Esophagus muscularis mucosa (tissue), 4 donors: ENCODE data around the gene NCOA6. TPM values are rescaled to one million over a fixed set of nuclear protein-coding genes. Genes with fewer than 3 reads are reported as not detected.

Source experiments
- DNase-seq: peaks from one replicate; pipeline ENCODE4 v3.0.0-alpha.2; 2017; ENCODE audit errors: extremely low spot score
- H3K27ac ChIP-seq, 4 donors: fragments of 200-600 bp; sonication (generic); replicated peaks in 1 of 4; 1 replicate in 3 of 4; 2 replicates in 1 of 4; pipeline ENCODE4 v1.5.1; 2016 to 2019; ENCODE audit warnings: mild to moderate bottlenecking in 1 of 4
- H3K27me3 ChIP-seq, 4 donors: fragments of 200-600 bp; sonication (generic); one replicate each; pipeline versions ENCODE4 v1.5.1 to v1.6.0; 2016 to 2019
- H3K36me3 ChIP-seq, 4 donors: fragments of 200-600 bp; sonication (generic); one replicate each; pipeline ENCODE4 v1.5.1; 2016 to 2019
- H3K4me1 ChIP-seq, 4 donors: fragments of 200-600 bp; sonication (generic); one replicate each; pipeline ENCODE4 v1.5.1; 2016 to 2019
- H3K4me3 ChIP-seq, 4 donors: fragments of 200-600 bp; sonication (generic); 1 replicate in 2 of 4; 2 replicates in 2 of 4; pipeline ENCODE4 v1.5.1; 2016 to 2019; ENCODE audit warnings: mild to moderate bottlenecking in 4 of 4, moderate library complexity in 1 of 4
- H3K9me3 ChIP-seq, 4 donors: fragments of 200-600 bp; sonication (generic); 1 replicate in 3 of 4; 2 replicates in 1 of 4; pipeline ENCODE4 v1.5.1; 2016 to 2019
- CTCF ChIP-seq, 3 experiments: fragments of 200-600 bp in 2 of 3; fragments of 450-650 bp in 1 of 3; sonication (generic) in 2 of 3; IDR thresholded peaks; one replicate each; pipeline ENCODE4 v1.5.1; 2017 to 2019; ENCODE audit warnings: antibody characterized with exemption in 3 of 3, mild to moderate bottlenecking in 2 of 3, moderate library complexity in 1 of 3
- EP300 ChIP-seq: sonication (generic); formaldehyde crosslinking; IDR thresholded peaks from one replicate; pipeline ENCODE4 v1.6.1; 2017; ENCODE audit warnings: antibody characterized with exemption
- POLR2A ChIP-seq: fragments of 450-650 bp; IDR thresholded peaks from one replicate; pipeline ENCODE4 v1.6.1; 2017; ENCODE audit warnings: antibody characterized with exemption, moderate library complexity, mild to moderate bottlenecking, low read depth
- POLR2AphosphoS5 ChIP-seq, 2 donors: sonication (generic); formaldehyde crosslinking; IDR thresholded peaks; one replicate each; pipeline ENCODE4 v1.6.1; 2017; ENCODE audit warnings: antibody characterized with exemption in 2 of 2
- WGBS: methylation state at CpG from one replicate; pipeline ENCODE4 v1.1.5; 2018; 5-methylcytosine and 5-hydroxymethylcytosine counted together
- intact Hi-C: fragments of 100-400 bp; cut with DNase I; formaldehyde crosslinking; loops from one replicate; pipeline ENCODE4 v1.15.1; 2023
- total RNA-seq, 4 donors: library from RNA; depleted of rRNA; stranded (reverse); fragments of >200 nt; gene quantifications; one replicate each; pipeline versions ENCODE4 v1.1.0 to v1.2.1, GENCODE V29; 2016

NCOA6 gene
- total RNA-seq, 4 donors from 2014 or later = 14.9 to 30.2 (median 23.3) TPM

DNA sequence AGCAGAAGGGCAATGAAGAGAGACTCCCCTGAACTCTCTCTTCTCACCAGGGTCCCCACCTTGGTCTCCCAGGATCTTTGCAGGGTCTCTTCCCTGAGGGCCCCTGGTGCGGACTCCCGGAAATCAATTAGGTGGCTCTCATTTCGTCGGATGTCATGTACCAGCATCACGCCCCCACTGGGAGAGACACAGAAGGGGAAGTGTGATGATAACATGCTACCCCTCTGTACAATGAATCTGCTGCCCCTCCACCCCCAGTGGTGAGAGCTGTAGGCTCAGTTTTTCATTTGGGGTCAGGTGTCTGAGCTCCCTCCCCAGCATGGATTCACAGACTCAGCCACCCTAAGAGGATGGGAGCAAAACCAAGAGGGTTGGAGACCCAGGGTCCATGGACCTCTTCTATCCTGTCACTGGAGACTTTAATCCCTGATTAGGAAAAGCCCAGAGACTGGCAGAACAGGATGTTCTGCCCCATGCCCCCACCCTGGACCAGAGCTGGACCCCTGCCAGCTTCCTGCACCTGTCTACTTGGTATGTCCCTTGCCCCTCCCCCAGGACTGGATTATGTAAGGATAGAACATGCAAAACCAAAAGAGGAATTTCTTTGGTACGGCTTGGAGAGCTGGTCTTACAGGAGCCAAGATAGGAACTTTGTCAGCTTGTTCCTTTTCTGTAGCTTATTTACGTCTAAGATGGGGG lies 36.1 kb upstream of the NCOA6 start:
- Histone ChIP-seq H3K4me3 (no peak overlapping the region), H3K4me1 (peaks cover 4 to 17% (median 6%) of the 10 kb centered on the region in 4 donors), H3K27me3 (no peaks in the 10 kb centered on the region), H3K36me3 (peaks cover 8 to 66% (median 38%) of the 10 kb centered on the region in 4 donors), H3K9me3 (no peaks in the 10 kb centered on the region), H3K27ac (no peak overlapping the region)
- DNase-seq = no peak
- intact Hi-C loops = no loop called here
- TF ChIP-seq POLR2AphosphoS5 (IDR thresholded peaks at IDR 0.05) = peak in 1 of 2 donors; percentile 24
- TF ChIP-seq EP300 = no peak
- WGBS = 79% methylated on average over 7 of the region's 7 CpGs

DNA sequence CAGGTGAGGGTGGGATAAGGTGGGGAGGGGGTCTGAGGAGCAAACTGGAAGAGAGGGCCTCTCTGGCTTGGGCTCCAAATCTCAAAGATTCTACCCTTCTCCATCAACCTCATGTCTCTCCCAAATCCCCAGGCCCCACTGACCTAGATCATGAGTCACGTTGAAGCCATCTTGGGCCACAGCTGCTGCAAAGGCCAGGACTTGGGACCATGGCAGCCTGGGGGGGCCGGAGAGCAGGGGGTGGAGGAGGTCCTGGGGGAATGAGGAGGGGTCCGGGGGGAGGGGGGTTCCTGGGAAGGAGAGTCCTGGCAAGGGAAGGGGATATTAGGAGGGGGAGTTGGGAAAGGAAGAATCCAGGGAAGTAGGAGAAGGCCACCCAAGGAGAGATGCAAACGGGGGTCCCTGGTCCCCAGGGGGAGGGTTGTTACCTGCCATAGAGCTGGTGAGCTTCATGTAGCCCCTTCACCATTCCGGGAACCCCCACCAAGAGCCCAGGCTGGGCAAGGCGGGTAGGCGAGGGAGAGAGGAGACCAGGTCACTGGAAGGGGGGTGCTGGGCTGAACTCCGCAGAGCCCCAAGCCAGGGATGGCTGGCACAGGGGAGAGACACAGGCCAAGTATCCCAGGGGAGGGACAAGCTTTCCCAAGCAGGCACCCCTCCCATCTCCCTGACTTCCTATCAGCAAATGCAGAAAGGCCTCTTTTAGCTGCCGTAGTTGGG lies 34.5 kb upstream of the NCOA6 start:
- Histone ChIP-seq H3K9me3 (no peaks in the 10 kb centered on the region), H3K36me3 (peaks cover 9 to 76% (median 50%) of the 10 kb centered on the region in 4 donors), H3K4me1 (peaks cover 4 to 17% (median 6%) of the 10 kb centered on the region in 4 donors), H3K27me3 (no peaks in the 10 kb centered on the region), H3K4me3 (no peak overlapping the region), H3K27ac (no peak overlapping the region)
- WGBS = 88% methylated on average over 9 of the region's 9 CpGs
- intact Hi-C loops = no loop called here
- no peak for TF ChIP-seq POLR2A
- no peak for DNase-seq

GRCh38 chr20:34859367-34859766 lies 33.9 kb upstream of the NCOA6 start:
- Histone ChIP-seq H3K27me3 (no peaks in the 10 kb centered on the region), H3K9me3 (no peaks in the 10 kb centered on the region), H3K36me3 (peaks cover 15 to 81% (median 56%) of the 10 kb centered on the region in 4 donors), H3K27ac (no peak overlapping the region), H3K4me3 (no peak overlapping the region), H3K4me1 (peaks cover 4 to 17% (median 6%) of the 10 kb centered on the region in 4 donors)
- 97% methylated on average over 26 of the region's 26 CpGs for WGBS
- TF ChIP-seq POLR2AphosphoS5 (IDR thresholded peaks at IDR 0.05) (no peak), POLR2A (no peak), EP300 (no peak)
- no peak for DNase-seq
- intact Hi-C loops = no loop called here

- WGBS = 91% methylated on average over 4 of the region's 4 CpGs
- H3K4me1 ChIP-seq = no peaks in the 10 kb centered on the region
- no peaks in the 10 kb centered on the region for H3K9me3 ChIP-seq
- no peak overlapping the region for H3K27ac ChIP-seq
- H3K36me3 ChIP-seq = peaks cover 35 to 95% (median 83%) of the 10 kb centered on the region in 4 donors
- no peak overlapping the region for H3K4me3 ChIP-seq
- intact Hi-C loops = no loop called here
- H3K27me3 ChIP-seq = no peaks in the 10 kb centered on the region
- DNase-seq = no peak
- no peak for TF ChIP-seq POLR2AphosphoS5 (IDR thresholded peaks at IDR 0.05)
- TF ChIP-seq POLR2A = no peak
- TF ChIP-seq CTCF (IDR thresholded peaks at IDR 0.05) = no peak
Observed at GRCh38 chr20:34852298-34852697, 26.8 kb upstream of the NCOA6 start.

DNA sequence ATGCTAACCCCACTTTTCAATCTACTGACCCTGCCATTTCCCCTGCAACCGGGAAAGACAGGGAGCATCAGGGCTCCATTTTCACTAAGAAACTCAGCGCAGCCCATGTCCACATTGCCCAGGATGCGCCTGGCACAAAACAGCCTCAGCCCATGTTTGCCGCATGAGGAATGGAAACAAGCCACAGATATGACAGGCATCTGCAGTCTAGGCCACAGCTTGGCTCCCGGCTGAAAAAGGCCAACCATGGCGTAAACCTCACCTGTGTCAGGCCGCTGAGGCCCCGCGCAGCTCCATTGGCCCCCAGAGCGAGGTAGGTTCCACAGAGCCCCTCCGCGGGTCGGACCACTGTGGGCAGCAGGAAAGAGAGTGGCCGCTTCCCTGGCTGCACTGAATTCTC lies 25.5 kb upstream of the NCOA6 start:
- intact Hi-C loops = no loop called here
- TF ChIP-seq CTCF (IDR thresholded peaks at IDR 0.05) (no peak), POLR2A (no peak), EP300 (no peak), POLR2AphosphoS5 (IDR thresholded peaks at IDR 0.05) (no peak)
- H3K4me3 ChIP-seq = no peak overlapping the region
- H3K27ac ChIP-seq = no peak overlapping the region
- no peak for DNase-seq
- H3K27me3 ChIP-seq = no peaks in the 10 kb centered on the region
- H3K36me3 ChIP-seq = peaks cover 35 to 85% (median 71%) of the 10 kb centered on the region in 4 donors
- WGBS = 95% methylated on average over 12 of the region's 14 CpGs
- no peaks in the 10 kb centered on the region for H3K4me1 ChIP-seq
- no peaks in the 10 kb centered on the region for H3K9me3 ChIP-seq

GRCh38 chr20:34849778-34850177 lies 24.3 kb upstream of the NCOA6 start:
- whole genome bisulfite sequencing = 99% methylated on average over 9 of the region's 9 CpGs
- Histone ChIP-seq H3K36me3 (peaks cover 31 to 85% (median 65%) of the 10 kb centered on the region in 4 donors), H3K9me3 (no peaks in the 10 kb centered on the region), H3K27ac (no peak overlapping the region), H3K4me3 (no peak overlapping the region), H3K4me1 (no peaks in the 10 kb centered on the region), H3K27me3 (no peaks in the 10 kb centered on the region)
- TF ChIP-seq POLR2AphosphoS5 (IDR thresholded peaks at IDR 0.05) (no peak), POLR2A (no peak), EP300 (no peak), CTCF (IDR thresholded peaks at IDR 0.05) (no peak)
- intact Hi-C loops = loop anchor here (10.0 kb wide), 1 partner anchor 65 kb away; no protein-coding TSS in a partner anchor
- no peak for DNase-seq
